Thyroid gland (tissue), 4 donors: ENCODE results near the gene GMFB. TPM values are rescaled to one million over a fixed set of nuclear protein-coding genes. Genes with fewer than 3 reads are reported as not detected.
A peak's percentile ranks its signal among the peaks of the same experiment; 100 is the strongest.
"Not testable (repeated sequence)": the region's sequence is repeated elsewhere in the genome, so short reads cannot be mapped to it uniquely, and the experiment has no call there.

Source experiments
- DNase-seq, 2 donors: peaks; one replicate each; pipeline ENCODE4 v3.0.0-alpha.2; 2019
- H3K27ac ChIP-seq, 3 donors: fragments of 200-600 bp; sonication (generic); 1 replicate in 2 of 3; 2 replicates in 1 of 3; pipeline ENCODE4 v1.5.1; 2016 to 2019; ENCODE audit warnings: mild to moderate bottlenecking in 1 of 3, moderate library complexity in 1 of 3
- H3K27me3 ChIP-seq: fragments of 200-600 bp; sonication (generic); one replicate; pipeline ENCODE4 v1.5.1; 2019
- H3K36me3 ChIP-seq, 2 donors: fragments of 200-600 bp; sonication (generic); one replicate each; pipeline ENCODE4 v1.5.1; 2016 to 2019
- H3K4me1 ChIP-seq, 2 donors: fragments of 200-600 bp; sonication (generic); one replicate each; pipeline ENCODE4 v1.5.1; 2017 to 2019
- H3K4me3 ChIP-seq, 3 donors: fragments of 200-600 bp; sonication (generic); replicated peaks in 1 of 3; 1 replicate in 2 of 3; 2 replicates in 1 of 3; pipeline ENCODE4 v1.5.1; 2016; ENCODE audit warnings: mild to moderate bottlenecking in 1 of 3
- H3K9me3 ChIP-seq: fragments of 200-600 bp; sonication (generic); one replicate; pipeline ENCODE4 v1.5.1; 2017
- CTCF ChIP-seq, 6 experiments: fragments of 200-600 bp in 3 of 6; fragments of 450-650 bp in 3 of 6; sonication (generic) in 3 of 6; IDR thresholded peaks; one replicate each; pipeline ENCODE4 v1.5.1; 2016 to 2019; ENCODE audit warnings: antibody characterized with exemption in 6 of 6, mild to moderate bottlenecking in 2 of 6, inconsistent platforms in 1 of 6, moderate library complexity in 1 of 6
- POLR2A ChIP-seq, 2 donors: fragments of 450-650 bp; IDR thresholded peaks; one replicate each; pipeline ENCODE4 v1.6.1; 2017; ENCODE audit warnings: antibody characterized with exemption in 2 of 2, mild to moderate bottlenecking in 2 of 2, moderate library complexity in 1 of 2
- WGBS, 2 donors: methylation state at CpG; one replicate each; pipeline ENCODE4 v1.1.5; 2017; 5-methylcytosine and 5-hydroxymethylcytosine counted together
- intact Hi-C: fragments of 100-400 bp; cut with DNase I; formaldehyde crosslinking; loops from one replicate; pipeline ENCODE4 v1.15.1; 2023
- total RNA-seq, 4 donors: library from RNA; depleted of rRNA; stranded (reverse); fragments of >200 nt; gene quantifications; one replicate each; pipeline ENCODE4 v1.2.3, GENCODE V29; 2016

The GMFB gene
- total RNA-seq, 4 donors from 2014 or later = 43.9 to 73.1 (median 57.4) TPM

- intact Hi-C loops = no loop called here
- Histone ChIP-seq H3K27ac (no peak overlapping the region), H3K27me3 (no peaks in the 10 kb centered on the region), H3K4me1 (peaks cover 20 to 21% of the 10 kb centered on the region in 2 donors), H3K36me3 (no peaks in the 10 kb centered on the region), H3K9me3 (no peaks in the 10 kb centered on the region), H3K4me3 (no peak overlapping the region)
- no peak for DNase-seq
- 86 to 92% methylated on average over 18 of the region's 18 CpGs for WGBS, 2 donors
- TF ChIP-seq POLR2A (IDR thresholded peaks at IDR 0.05) = no peak
- no peak for TF ChIP-seq CTCF (IDR thresholded peaks at IDR 0.05)
These were observed 44.8 kb downstream of the GMFB start for GRCh38 chr14:54443981-54444380.

- H3K9me3 ChIP-seq, H3K36me3 ChIP-seq, H3K27ac ChIP-seq, H3K27me3 ChIP-seq, H3K4me3 ChIP-seq, intact Hi-C loops, DNase-seq: not testable (repeated sequence)
- H3K4me1 ChIP-seq = peaks cover 19 to 21% of the 10 kb centered on the region in 2 donors
- 50 to 97% methylated on average over 1 to 10 of the region's 23 CpGs for WGBS, 2 donors
These were observed 45.8 kb downstream of the GMFB start for GRCh38 chr14:54442961-54443360.

GRCh38 chr14:54440873-54441868, 47.6 kb downstream of the GMFB start, which contains the start of gene CNIH1:
Gene CNIH1, minus strand, starts transcription at chr14:54441374. Its CDS starts 47 bp downstream, at chr14:54441327.
- no peaks in the 10 kb centered on the region for H3K27me3 ChIP-seq
- H3K36me3 ChIP-seq = no peaks in the 10 kb centered on the region
- peak; percentile 90 to 92 for DNase-seq
- peak; percentile 75 to 98 (median 94) for TF ChIP-seq CTCF (IDR thresholded peaks at IDR 0.05)
- peak; percentile 50 to 74 for TF ChIP-seq POLR2A (IDR thresholded peaks at IDR 0.05)
- no peaks in the 10 kb centered on the region for H3K9me3 ChIP-seq
- H3K27ac ChIP-seq = peak within 1 kb of the TSS; percentile 80 to 88 (median 82)
- 1 to 2% methylated on average over 40 to 68 of the region's 100 CpGs for WGBS, 2 donors
- peaks cover 13 to 21% of the 10 kb centered on the region in 2 donors for H3K4me1 ChIP-seq
- intact Hi-C loops = no loop called here
- peak within 1 kb of the TSS; percentile 30 to 67 (median 45) for H3K4me3 ChIP-seq

- H3K36me3 ChIP-seq = no peaks in the 10 kb centered on the region
- no peak for DNase-seq
- H3K9me3 ChIP-seq = no peaks in the 10 kb centered on the region
- H3K4me1 ChIP-seq = peaks cover 8 to 16% of the 10 kb centered on the region in 2 donors
- 2% methylated on average over 5 of the region's 5 CpGs for WGBS, 2 donors
- H3K4me3 ChIP-seq = peak overlapping the region; percentile 30 to 67 (median 45)
- intact Hi-C loops = no loop called here
- H3K27ac ChIP-seq = peak overlapping the region; percentile 80 to 88 (median 82)
- H3K27me3 ChIP-seq = no peaks in the 10 kb centered on the region
- TF ChIP-seq POLR2A (IDR thresholded peaks at IDR 0.05) (no peak), CTCF (IDR thresholded peaks at IDR 0.05) (no peak)
These were observed 48.3 kb downstream of the GMFB start for GRCh38 chr14:54440476-54440872.

GRCh38 chr14:54440037-54440436, 48.7 kb downstream of the GMFB start:
- no peaks in the 10 kb centered on the region for H3K9me3 ChIP-seq
- H3K27me3 ChIP-seq = no peaks in the 10 kb centered on the region
- 75 to 77% methylated on average over 7 of the region's 7 CpGs for WGBS, 2 donors
- H3K36me3 ChIP-seq = no peaks in the 10 kb centered on the region
- peaks cover 8 to 15% of the 10 kb centered on the region in 2 donors for H3K4me1 ChIP-seq
- TF ChIP-seq POLR2A (IDR thresholded peaks at IDR 0.05) (no peak), CTCF (IDR thresholded peaks at IDR 0.05) (no peak)
- peak overlapping the region in 1 of 3 donors; percentile 67 for H3K4me3 ChIP-seq
- peak overlapping the region in 1 of 3 donors; percentile 82 for H3K27ac ChIP-seq
- no peak for DNase-seq
- intact Hi-C loops = no loop called here
